Measurements from ENCODE around the gene ROR1.

ROR1 gene

GRCh38 chr1:64112281-64112680 is 338.5 kb downstream of the ROR1 start:
- Histone ChIP-seq H3K4me1 (ENCODE audit: insufficient read depth, low read length) (no peaks in the 10 kb centered on the region; the same call in 1 of the 2 replicates), H3K9ac (ENCODE audit: low read depth, low read length) (no peak overlapping the region), H3K9me3 (ENCODE audit: control insufficient read depth, insufficient read depth, low read length) (no peaks in the 10 kb centered on the region), H3K36me3 (ENCODE audit: insufficient read depth, low read length) (no peaks in the 10 kb centered on the region)

DNA sequence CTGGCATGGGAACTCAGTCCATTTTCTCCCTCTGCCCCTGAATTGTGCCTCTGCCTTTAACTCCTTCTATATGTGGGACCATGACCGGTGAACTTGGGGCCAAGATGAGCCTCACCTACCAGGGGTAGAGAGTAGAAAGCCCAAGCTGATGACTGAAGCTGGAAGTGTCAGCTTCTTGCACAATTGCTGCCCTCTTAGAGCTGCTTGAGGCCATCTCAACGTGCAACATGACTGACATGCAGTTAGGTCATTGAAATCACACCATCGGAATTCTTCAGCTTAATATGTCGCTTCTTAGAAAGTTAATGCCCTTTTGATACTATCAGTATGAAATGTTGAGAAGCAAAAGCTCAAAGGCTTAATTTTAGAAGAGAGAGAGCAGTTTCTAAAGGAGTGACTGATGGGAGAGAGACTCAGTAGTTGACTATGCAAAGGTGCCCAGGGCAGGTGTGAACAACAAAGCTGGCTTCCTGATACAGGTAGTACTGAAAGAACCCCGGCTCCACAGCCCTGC is 340.3 kb downstream of the ROR1 start:
- no peaks in the 10 kb centered on the region for H3K36me3 ChIP-seq (ENCODE audit: insufficient read depth, low read length)
- H3K9ac ChIP-seq (ENCODE audit: low read depth, low read length): no peak overlapping the region
- H3K9me3 ChIP-seq (ENCODE audit: control insufficient read depth, insufficient read depth, low read length): no peaks in the 10 kb centered on the region
- no peaks in the 10 kb centered on the region; the same call in 1 of the 2 replicates for H3K4me1 ChIP-seq (ENCODE audit: insufficient read depth, low read length)

- H3K9me3 ChIP-seq (ENCODE audit: control insufficient read depth, insufficient read depth, low read length): no peaks in the 10 kb centered on the region
- H3K9ac ChIP-seq (ENCODE audit: low read depth, low read length): no peak overlapping the region
- H3K36me3 ChIP-seq (ENCODE audit: insufficient read depth, low read length): no peaks in the 10 kb centered on the region
- H3K4me1 ChIP-seq (ENCODE audit: insufficient read depth, low read length): no peaks in the 10 kb centered on the region; the same call in 1 of the 2 replicates
These were observed 342.7 kb downstream of the ROR1 start for GRCh38 chr1:64116537-64116936.

DNA sequence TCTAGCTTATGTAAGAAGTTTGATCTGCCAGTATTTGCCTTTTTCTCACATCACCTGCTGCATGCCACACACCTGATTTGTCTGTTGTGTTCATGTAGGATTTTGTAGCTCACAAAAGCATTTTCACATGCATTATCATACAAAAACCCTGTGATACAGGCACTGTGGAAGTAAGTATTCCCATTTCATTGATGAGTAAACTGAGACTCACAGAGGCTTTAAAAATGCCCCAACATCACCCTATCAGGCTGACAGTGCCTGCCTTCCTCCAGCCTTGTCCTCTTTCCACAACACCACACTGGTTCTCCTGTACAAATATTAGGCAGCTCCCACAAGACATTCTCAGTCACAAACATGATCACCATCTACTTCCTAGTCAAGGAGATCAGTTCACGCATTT is 343.7 kb downstream of the ROR1 start:
- no peaks in the 10 kb centered on the region for H3K4me1 ChIP-seq (ENCODE audit: insufficient read depth, low read length)
- no peak overlapping the region for H3K9ac ChIP-seq (ENCODE audit: low read depth, low read length)
- no peaks in the 10 kb centered on the region for H3K9me3 ChIP-seq (ENCODE audit: control insufficient read depth, insufficient read depth, low read length)
- H3K36me3 ChIP-seq (ENCODE audit: insufficient read depth, low read length): no peaks in the 10 kb centered on the region

DNA sequence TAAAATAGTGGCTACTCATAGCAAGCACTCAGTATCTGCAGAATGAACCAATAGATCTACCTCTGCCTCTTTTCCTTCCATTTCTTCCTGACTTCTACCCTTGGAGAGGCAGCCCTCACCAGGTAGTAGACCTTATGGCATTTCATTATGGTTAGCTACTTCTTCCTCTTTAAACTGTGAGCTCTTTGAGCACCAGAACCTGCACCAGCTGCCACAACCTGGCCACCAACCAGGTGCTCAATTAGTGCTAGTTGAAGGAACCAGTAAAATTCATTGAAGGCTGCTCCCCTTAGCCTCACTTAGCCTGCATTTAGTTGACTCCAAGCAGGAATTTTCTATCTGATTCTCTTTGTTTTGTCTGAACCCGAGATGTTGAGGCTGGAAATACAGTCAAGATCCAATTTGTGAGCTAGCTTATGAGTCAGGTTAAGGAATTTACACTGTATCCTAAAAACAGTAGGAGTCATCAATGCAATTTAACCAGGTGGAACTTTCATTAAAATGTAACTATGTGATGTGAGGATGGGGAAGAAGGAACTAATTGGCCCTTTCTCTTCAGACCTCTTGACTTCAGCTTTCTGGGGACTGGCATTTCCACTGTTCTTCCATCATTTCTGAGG is 348.1 kb downstream of the ROR1 start:
- Histone ChIP-seq H3K9ac (ENCODE audit: low read depth, low read length) (no peak overlapping the region), H3K36me3 (ENCODE audit: insufficient read depth, low read length) (no peaks in the 10 kb centered on the region), H3K9me3 (ENCODE audit: control insufficient read depth, insufficient read depth, low read length) (no peaks in the 10 kb centered on the region), H3K4me1 (ENCODE audit: insufficient read depth, low read length) (no peaks in the 10 kb centered on the region)

- H3K9me3 ChIP-seq (ENCODE audit: control insufficient read depth, insufficient read depth, low read length): no peaks in the 10 kb centered on the region
- H3K9ac ChIP-seq (ENCODE audit: low read depth, low read length): no peak overlapping the region
- no peaks in the 10 kb centered on the region for H3K36me3 ChIP-seq (ENCODE audit: insufficient read depth, low read length)
- H3K4me1 ChIP-seq (ENCODE audit: insufficient read depth, low read length): no peaks in the 10 kb centered on the region
These were observed 348.8 kb downstream of the ROR1 start for GRCh38 chr1:64122588-64122987.

GRCh38 chr1:64124704-64125440 is 351.1 kb downstream of the ROR1 start:
- Histone ChIP-seq H3K4me1 (ENCODE audit: insufficient read depth, low read length) (peaks cover 7% of the 10 kb centered on the region; the same call in 1 of the 2 replicates), H3K36me3 (ENCODE audit: insufficient read depth, low read length) (no peaks in the 10 kb centered on the region), H3K9me3 (ENCODE audit: control insufficient read depth, insufficient read depth, low read length) (no peaks in the 10 kb centered on the region), H3K9ac (ENCODE audit: low read depth, low read length) (no peak overlapping the region)

DNA sequence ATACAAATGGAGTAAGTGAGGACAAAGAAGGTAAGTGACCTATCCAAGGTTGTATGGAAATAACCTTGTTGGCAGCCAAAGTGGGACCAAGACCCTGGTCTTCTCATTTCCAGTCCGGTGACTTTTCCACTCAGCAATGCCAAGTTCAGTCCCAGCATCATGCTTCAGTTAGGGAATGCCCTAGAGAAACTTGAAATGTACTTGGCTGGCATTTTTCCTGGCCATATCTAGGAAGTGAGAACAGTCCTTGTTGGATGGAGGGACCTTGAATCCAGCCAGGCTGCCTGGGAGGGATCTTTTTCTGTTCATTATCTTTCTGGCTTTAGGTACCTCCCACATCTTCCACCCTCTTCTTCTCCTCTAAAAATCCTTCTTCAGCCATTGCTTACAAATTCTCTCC is 352.8 kb downstream of the ROR1 start:
- Histone ChIP-seq H3K36me3 (ENCODE audit: insufficient read depth, low read length) (no peaks in the 10 kb centered on the region), H3K9ac (ENCODE audit: low read depth, low read length) (no peak overlapping the region), H3K9me3 (ENCODE audit: control insufficient read depth, insufficient read depth, low read length) (no peaks in the 10 kb centered on the region), H3K4me1 (ENCODE audit: insufficient read depth, low read length) (peaks cover 16% of the 10 kb centered on the region)

- Histone ChIP-seq H3K36me3 (ENCODE audit: insufficient read depth, low read length) (no peaks in the 10 kb centered on the region), H3K9ac (ENCODE audit: low read depth, low read length) (no peak overlapping the region), H3K9me3 (ENCODE audit: control insufficient read depth, insufficient read depth, low read length) (no peaks in the 10 kb centered on the region), H3K4me1 (ENCODE audit: insufficient read depth, low read length) (peaks cover 16% of the 10 kb centered on the region)
These were observed 353.5 kb downstream of the ROR1 start for GRCh38 chr1:64127297-64127696.

DNA sequence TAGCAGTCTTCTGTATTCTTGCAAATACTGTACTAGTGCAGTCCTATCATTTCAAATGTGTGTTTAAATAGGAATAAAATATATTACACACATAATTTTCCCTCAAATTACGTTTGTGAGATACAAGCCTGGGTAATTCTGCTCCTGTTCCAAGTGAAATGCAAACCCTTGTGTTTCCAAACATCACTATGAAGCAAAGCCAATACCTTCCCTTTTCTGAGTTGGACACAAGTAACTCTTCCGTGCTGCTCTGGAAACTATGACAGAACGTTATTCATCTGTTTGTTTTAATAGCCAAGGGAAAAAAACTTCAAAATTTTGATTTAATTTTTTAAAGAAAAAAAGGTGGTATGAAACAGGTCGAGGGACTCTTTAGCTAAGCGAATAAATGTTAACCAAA is 355.9 kb downstream of the ROR1 start:
- Histone ChIP-seq H3K4me1 (ENCODE audit: insufficient read depth, low read length) (peaks cover 19% of the 10 kb centered on the region), H3K36me3 (ENCODE audit: insufficient read depth, low read length) (no peaks in the 10 kb centered on the region), H3K9me3 (ENCODE audit: control insufficient read depth, insufficient read depth, low read length) (no peaks in the 10 kb centered on the region), H3K9ac (ENCODE audit: low read depth, low read length) (no peak overlapping the region)

DNA sequence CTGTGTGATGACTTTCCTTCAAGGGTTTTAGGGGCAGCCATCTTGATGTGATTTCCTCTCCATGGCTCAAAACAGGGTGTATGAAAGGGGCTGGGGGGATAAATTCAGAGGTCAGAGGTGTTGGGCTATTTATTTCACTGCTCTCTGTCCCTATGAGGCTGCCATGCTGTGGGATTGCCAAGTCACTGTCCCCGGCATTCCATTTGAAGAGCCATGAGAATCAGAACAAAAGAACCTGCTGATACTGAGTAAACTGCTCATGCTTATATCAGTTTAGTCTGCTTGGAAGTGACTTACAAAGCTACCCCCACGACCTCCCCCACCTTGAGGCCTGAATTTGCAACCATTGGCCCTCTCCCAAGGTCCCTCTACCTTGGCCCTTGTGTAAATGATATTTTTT is 357.3 kb downstream of the ROR1 start:
- no peaks in the 10 kb centered on the region for H3K9me3 ChIP-seq (ENCODE audit: control insufficient read depth, insufficient read depth, low read length)
- no peaks in the 10 kb centered on the region for H3K36me3 ChIP-seq (ENCODE audit: insufficient read depth, low read length)
- peaks cover 19% of the 10 kb centered on the region for H3K4me1 ChIP-seq (ENCODE audit: insufficient read depth, low read length)
- no peak overlapping the region for H3K9ac ChIP-seq (ENCODE audit: low read depth, low read length)

GRCh38 chr1:64133036-64133435 is 359.2 kb downstream of the ROR1 start:
- peaks cover 19% of the 10 kb centered on the region for H3K4me1 ChIP-seq (ENCODE audit: insufficient read depth, low read length)
- no peak overlapping the region for H3K9ac ChIP-seq (ENCODE audit: low read depth, low read length)
- no peaks in the 10 kb centered on the region for H3K36me3 ChIP-seq (ENCODE audit: insufficient read depth, low read length)
- H3K9me3 ChIP-seq (ENCODE audit: control insufficient read depth, insufficient read depth, low read length): no peaks in the 10 kb centered on the region

DNA sequence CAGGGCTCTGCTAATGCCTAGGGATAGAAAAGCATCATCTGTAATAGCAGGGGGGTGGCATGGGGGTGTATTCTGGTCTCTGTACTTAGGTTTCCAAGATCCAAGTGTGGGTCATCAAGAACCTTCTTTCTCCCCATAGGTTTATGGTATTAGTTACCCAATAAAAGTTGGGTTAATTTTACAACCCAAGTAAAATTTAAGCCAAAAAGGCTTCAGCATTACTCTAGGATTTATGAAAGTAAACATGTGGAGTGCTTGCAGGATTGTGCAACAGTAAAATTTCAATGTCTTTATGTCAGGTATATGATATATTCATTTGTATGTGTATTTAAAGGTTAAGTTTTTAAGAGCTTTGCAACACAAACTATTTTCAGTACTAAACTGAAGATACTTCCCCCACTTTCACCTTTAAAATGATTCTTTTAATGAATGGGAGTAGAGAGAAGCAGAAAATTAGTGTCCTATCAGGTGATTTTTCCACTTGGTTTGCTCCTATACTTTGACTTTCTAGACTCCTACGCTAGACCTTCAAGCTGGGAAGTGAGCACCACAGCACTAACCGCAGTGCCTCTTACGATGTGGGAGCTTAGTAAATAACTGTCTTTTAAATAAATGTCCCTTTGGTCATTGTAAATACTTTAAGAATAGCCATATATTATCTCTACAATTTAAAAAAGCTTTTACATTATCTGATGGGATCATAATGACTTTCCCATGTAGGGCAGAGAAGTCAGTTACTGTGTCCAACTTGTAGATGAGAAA is 361.8 kb downstream of the ROR1 start:
- Histone ChIP-seq H3K36me3 (ENCODE audit: insufficient read depth, low read length) (no peaks in the 10 kb centered on the region), H3K4me1 (ENCODE audit: insufficient read depth, low read length) (peaks cover 12% of the 10 kb centered on the region), H3K9ac (ENCODE audit: low read depth, low read length) (no peak overlapping the region), H3K9me3 (ENCODE audit: control insufficient read depth, insufficient read depth, low read length) (no peaks in the 10 kb centered on the region)

GRCh38 chr1:64136296-64136695 is 362.5 kb downstream of the ROR1 start:
- no peaks in the 10 kb centered on the region for H3K9me3 ChIP-seq (ENCODE audit: control insufficient read depth, insufficient read depth, low read length)
- no peak overlapping the region for H3K9ac ChIP-seq (ENCODE audit: low read depth, low read length)
- H3K4me1 ChIP-seq (ENCODE audit: insufficient read depth, low read length): peaks cover 6% of the 10 kb centered on the region
- no peaks in the 10 kb centered on the region for H3K36me3 ChIP-seq (ENCODE audit: insufficient read depth, low read length)

Measured in ES-I3 (cell line).